Endodermal cell (in vitro differentiated cells): ENCODE measurements around the gene HECTD2. TPM values are rescaled to one million over a fixed set of nuclear protein-coding genes. Genes with fewer than 3 reads are reported as not detected.
"Not testable (repeated sequence)": the region's sequence is repeated elsewhere in the genome, so short reads cannot be mapped to it uniquely, and the experiment has no call there.

Experiments
- DNase-seq: peaks from one replicate; pipeline ENCODE4 v3.0.0-alpha.2; 2017
- H3K27ac ChIP-seq: 2 replicates; pipeline ENCODE4 v1.5.1; 2013; ENCODE audit warnings: mild to moderate bottlenecking, low read depth, low read length, moderate library complexity
- H3K27me3 ChIP-seq: 2 replicates; pipeline ENCODE4 v1.6.1; 2013; ENCODE audit warnings: mild to moderate bottlenecking, low read length, moderate library complexity; ENCODE audit not compliant: insufficient read depth, control insufficient read depth, poor library complexity, severe bottlenecking
- H3K36me3 ChIP-seq: 2 replicates; pipeline ENCODE4 v1.7.0; 2013; ENCODE audit warnings: mild to moderate bottlenecking, low read length, moderate library complexity; ENCODE audit not compliant: control insufficient read depth, insufficient read depth
- H3K4me1 ChIP-seq: one replicate; pipeline ENCODE4 v1.7.0; 2013; ENCODE audit warnings: low read length; ENCODE audit not compliant: control insufficient read depth, insufficient read depth
- H3K4me3 ChIP-seq: 2 replicates; pipeline ENCODE4 v1.5.1; 2013; ENCODE audit warnings: mild to moderate bottlenecking, low read length, moderate library complexity
- H3K9ac ChIP-seq: 2 replicates; pipeline ENCODE4 v1.6.1; 2013; ENCODE audit warnings: mild to moderate bottlenecking, low read length, moderate library complexity; ENCODE audit not compliant: poor library complexity, severe bottlenecking; ENCODE audit errors: extremely low read depth
- H3K9me3 ChIP-seq: 2 replicates; pipeline ENCODE4 v1.6.1; 2013; ENCODE audit warnings: mild to moderate bottlenecking, low read length, moderate library complexity; ENCODE audit not compliant: control insufficient read depth
- H3K27ac Mint-ChIP-seq: 2 replicates; pipeline ENCODE4 v1.8.0; 2020; ENCODE audit warnings: mixed read lengths
- H3K27me3 Mint-ChIP-seq: 2 replicates; pipeline ENCODE4 v1.8.0; 2021; ENCODE audit warnings: mild to moderate bottlenecking, mixed read lengths; ENCODE audit not compliant: insufficient read depth
- H3K36me3 Mint-ChIP-seq: 2 replicates; pipeline ENCODE4 v1.8.0; 2020; ENCODE audit warnings: low read depth, mixed read lengths
- H3K4me1 Mint-ChIP-seq: 2 replicates; pipeline ENCODE4 v1.8.0; 2020; ENCODE audit warnings: mixed read lengths
- H3K4me3 Mint-ChIP-seq: 2 replicates; pipeline ENCODE4 v1.8.0; 2020; ENCODE audit warnings: mild to moderate bottlenecking, moderate library complexity, mixed read lengths
- H3K9me3 Mint-ChIP-seq: 2 replicates; pipeline ENCODE4 v1.8.0; 2020; ENCODE audit warnings: mild to moderate bottlenecking, mixed read lengths
- CTCF ChIP-seq: fragments of 200-600 bp; sonication (generic); conservative IDR thresholded peaks from 2 replicates; pipeline ENCODE4 v1.5.0; 2021; ENCODE audit warnings: antibody characterized with exemption, mild to moderate bottlenecking
- WGBS, 2 experiments: methylation state at CpG; one replicate each; pipeline versions ENCODE4 v1.1.5 to v1.1.7; 2013; ENCODE audit warnings: missing lambda C conversion rate in 2 of 2, mixed read lengths in 1 of 2; ENCODE audit not compliant: insufficient coverage in 1 of 2, insufficient read length in 1 of 2; 5-methylcytosine and 5-hydroxymethylcytosine counted together
- total RNA-seq, 2 donors: library from RNA; stranded (reverse); fragmentation: NEBNext Ultra II Directional in 1 of 2; extraction: Animal tissue kit (Norgen Biotek cat#: 25700) in 1 of 2; gene quantifications; 2 replicates in 1 of 2; 3 replicates in 1 of 2; pipeline ENCODE4 v1.2.1, GENCODE V29; 2021

HECTD2 gene
- total RNA-seq, 2 donors from 2014 or later = 8.8 to 13.4 TPM

GRCh38 chr10:91559750-91560149 is 149.6 kb downstream of the HECTD2 start:
- Histone ChIP-seq H3K4me3 (no peak overlapping the region), H3K27me3 (no peaks in the 10 kb centered on the region), H3K4me1 (no peaks in the 10 kb centered on the region), H3K36me3 (no peaks in the 10 kb centered on the region), H3K9me3 (no peaks in the 10 kb centered on the region), H3K27ac (no peak overlapping the region), H3K9ac (no peak overlapping the region)
- no peak for TF ChIP-seq CTCF
- no peak overlapping the region for H3K4me3 Mint-ChIP-seq
- peaks cover 24% of the 10 kb centered on the region for H3K9me3 Mint-ChIP-seq
- no peak for DNase-seq
- H3K27me3 Mint-ChIP-seq = no peaks in the 10 kb centered on the region
- no peak overlapping the region for H3K27ac Mint-ChIP-seq
- no peaks in the 10 kb centered on the region for H3K4me1 Mint-ChIP-seq
- peaks cover 1% of the 10 kb centered on the region for H3K36me3 Mint-ChIP-seq
- 83 to 98% methylated on average over 2 of the region's 2 CpGs for WGBS, 2 experiments

- not testable (repeated sequence) for H3K9ac ChIP-seq, H3K27ac ChIP-seq, H3K4me3 ChIP-seq, H3K9me3 ChIP-seq, H3K27me3 Mint-ChIP-seq, DNase-seq, H3K4me1 Mint-ChIP-seq, H3K4me1 ChIP-seq, H3K27me3 ChIP-seq, H3K4me3 Mint-ChIP-seq, H3K36me3 ChIP-seq, H3K27ac Mint-ChIP-seq, H3K36me3 Mint-ChIP-seq
- H3K9me3 Mint-ChIP-seq = peaks cover 24% of the 10 kb centered on the region
- WGBS, 2 experiments = 73 to 93% methylated on average over 2 to 3 of the region's 3 CpGs
Observed at GRCh38 chr10:91560827-91561226, 150.7 kb downstream of the HECTD2 start.

GRCh38 chr10:91562839-91563581 is 152.9 kb downstream of the HECTD2 start:
- Mint-ChIP-seq H3K4me1 (no peaks in the 10 kb centered on the region), H3K4me3 (no peak overlapping the region), H3K27me3 (no peaks in the 10 kb centered on the region), H3K9me3 (peaks cover 24% of the 10 kb centered on the region), H3K36me3 (peaks cover 1% of the 10 kb centered on the region), H3K27ac (no peak overlapping the region)
- Histone ChIP-seq H3K36me3 (no peaks in the 10 kb centered on the region), H3K4me3 (no peak overlapping the region), H3K27ac (no peak overlapping the region), H3K4me1 (no peaks in the 10 kb centered on the region), H3K9ac (no peak overlapping the region), H3K27me3 (no peaks in the 10 kb centered on the region), H3K9me3 (no peaks in the 10 kb centered on the region)
- DNase-seq = no peak
- TF ChIP-seq CTCF = no peak
- WGBS, 2 experiments = 77 to 92% methylated on average over 2 of the region's 2 CpGs

GRCh38 chr10:91564026-91564425 is 153.9 kb downstream of the HECTD2 start:
- no peaks in the 10 kb centered on the region for H3K9me3 ChIP-seq
- no peak overlapping the region for H3K27ac Mint-ChIP-seq
- no peak overlapping the region for H3K4me3 ChIP-seq
- H3K36me3 Mint-ChIP-seq = peaks cover 1% of the 10 kb centered on the region
- no peaks in the 10 kb centered on the region for H3K27me3 ChIP-seq
- no peak for DNase-seq
- no peak for TF ChIP-seq CTCF
- H3K4me3 Mint-ChIP-seq = no peak overlapping the region
- no peaks in the 10 kb centered on the region for H3K4me1 ChIP-seq
- peaks cover 24% of the 10 kb centered on the region for H3K9me3 Mint-ChIP-seq
- no peaks in the 10 kb centered on the region for H3K36me3 ChIP-seq
- H3K4me1 Mint-ChIP-seq = no peaks in the 10 kb centered on the region
- WGBS, 2 experiments = 88 to 89% methylated on average over 3 of the region's 3 CpGs
- H3K9ac ChIP-seq = no peak overlapping the region
- no peaks in the 10 kb centered on the region for H3K27me3 Mint-ChIP-seq
- H3K27ac ChIP-seq = no peak overlapping the region
